ENCODE measurements around the gene SLC39A7.
A peak's percentile ranks its signal among the peaks of the same experiment; 100 is the strongest.

SLC39A7 gene

GRCh38 chr6:33247977-33248642 lies 47.4 kb downstream of the SLC39A7 start:
- DNase-seq: peak; percentile 77

- peak; percentile 32 for DNase-seq
Observed at GRCh38 chr6:33248643-33248931, 47.9 kb downstream of the SLC39A7 start.

- peak; percentile 99 for DNase-seq
Observed at GRCh38 chr6:33248932-33249731, 48.5 kb downstream of the SLC39A7 start.

GRCh38 chr6:33249732-33250630 lies 49.3 kb downstream of the SLC39A7 start:
- DNase-seq: no peak

GRCh38 chr6:33250731-33251130 lies 50.1 kb downstream of the SLC39A7 start:
- DNase-seq: no peak

- DNase-seq: no peak
Observed at GRCh38 chr6:33251395-33252012, 50.8 kb downstream of the SLC39A7 start.

GRCh38 chr6:33252759-33253158 lies 52.1 kb downstream of the SLC39A7 start:
- DNase-seq: no peak
